HepG2 (cell line): Measurements from ENCODE around the gene RPS6KA3. TPM values are rescaled to one million over a fixed set of nuclear protein-coding genes. Genes with fewer than 3 reads are reported as not detected.
A peak's percentile ranks its signal among the peaks of the same experiment; 100 is the strongest.

Experiments used
- ARNT2 ChIP-seq: sonication (generic); formaldehyde crosslinking; IDR thresholded peaks from 2 replicates; pipeline ENCODE4 v1.8.0; 2022; ENCODE audit warnings: mild to moderate bottlenecking, low read depth, missing genetic modification reagents, moderate library complexity
- CEBPG ChIP-seq: IDR thresholded peaks from 2 replicates; pipeline ENCODE4 v1.6.1; 2016
- FOSL2 ChIP-seq: sonication (generic); formaldehyde crosslinking; IDR thresholded peaks from 2 replicates; pipeline ENCODE4 v1.4.0; 2020; ENCODE audit warnings: missing genetic modification reagents
- FOXO1 ChIP-seq: sonication (generic); formaldehyde crosslinking; IDR thresholded peaks from 2 replicates; pipeline ENCODE4 v1.4.0; 2020; ENCODE audit warnings: missing genetic modification reagents
- GATAD1 ChIP-seq: IDR thresholded peaks from 2 replicates; pipeline ENCODE4 v1.6.1; 2016; ENCODE audit warnings: missing genetic modification reagents, missing compliant biosample characterization
- HDAC1 ChIP-seq: sonication (generic); formaldehyde crosslinking; IDR thresholded peaks from 2 replicates; pipeline ENCODE4 v1.5.1; 2020; ENCODE audit warnings: mild to moderate bottlenecking, missing genetic modification reagents
- HMG20B ChIP-seq: conservative IDR thresholded peaks from 2 replicates; pipeline ENCODE4 v1.6.1; 2016; ENCODE audit warnings: missing genetic modification reagents, missing compliant biosample characterization
- HOXA7 ChIP-seq: sonication (generic); formaldehyde crosslinking; IDR thresholded peaks from 2 replicates; pipeline ENCODE4 v1.8.1; 2022; ENCODE audit warnings: mild to moderate bottlenecking, missing genetic modification reagents, moderate library complexity
- JARID2 ChIP-seq: sonication (generic); formaldehyde crosslinking; IDR thresholded peaks from 2 replicates; pipeline ENCODE4 v1.8.1; 2023; ENCODE audit warnings: missing genetic modification reagents, inconsistent platforms; ENCODE audit not compliant: insufficient replicate concordance
- KMT2B ChIP-seq: IDR thresholded peaks from 2 replicates; pipeline ENCODE4 v1.6.1; 2016; ENCODE audit warnings: missing genetic modification reagents, missing compliant biosample characterization
- MED13 ChIP-seq: sonication (generic); formaldehyde crosslinking; IDR thresholded peaks from 2 replicates; pipeline ENCODE4 v1.5.0; 2020; ENCODE audit warnings: missing genetic modification reagents
- MXD4 ChIP-seq: IDR thresholded peaks from 2 replicates; pipeline ENCODE4 v1.6.1; 2016; ENCODE audit warnings: mild to moderate bottlenecking, missing biosample characterization, missing genetic modification reagents
- NFRKB ChIP-seq: fragments of 450-650 bp; IDR thresholded peaks from 2 replicates; pipeline ENCODE4 v1.6.1; 2017
- NR2C2 ChIP-seq: sonication (generic); formaldehyde crosslinking; IDR thresholded peaks from 2 replicates; pipeline ENCODE4 v1.4.0; 2020; ENCODE audit warnings: missing genetic modification reagents, mild to moderate bottlenecking, moderate library complexity, borderline replicate concordance
- PHF5A ChIP-seq: IDR thresholded peaks from one replicate; pipeline ENCODE4 v1.6.1; 2018; ENCODE audit warnings: low read depth, missing genetic modification reagents; ENCODE audit not compliant: unreplicated experiment
- RARA ChIP-seq: IDR thresholded peaks from 2 replicates; pipeline ENCODE4 v1.6.1; 2016; ENCODE audit warnings: missing genetic modification reagents, missing compliant biosample characterization
- RBM22 ChIP-seq: fragments of 200-400 bp; formaldehyde crosslinking; optimal IDR thresholded peaks from 2 replicates; pipeline ENCODE3; 2017; ENCODE audit warnings: mild to moderate bottlenecking, low read length, moderate library complexity
- SIX1 ChIP-seq: sonication (generic); formaldehyde crosslinking; IDR thresholded peaks from 2 replicates; pipeline ENCODE4 v1.4.0; 2020; ENCODE audit warnings: missing genetic modification reagents, borderline replicate concordance
- SMAD9 ChIP-seq: sonication (generic); formaldehyde crosslinking; IDR thresholded peaks from 2 replicates; pipeline ENCODE4 v1.5.1; 2020; ENCODE audit warnings: mild to moderate bottlenecking, missing genetic modification reagents
- SOX13 ChIP-seq, 3 experiments: fragments of 450-650 bp in 1 of 3; sonication (generic) in 1 of 3; formaldehyde crosslinking in 1 of 3; IDR thresholded peaks in 2 of 3; conservative IDR thresholded peaks in 1 of 3; 2 replicates each; pipeline versions ENCODE4 v1.5.0 to v1.6.1; 2016 to 2020; ENCODE audit warnings: antibody characterized with exemption in 1 of 3, mild to moderate bottlenecking in 1 of 3, missing compliant biosample characterization in 1 of 3, missing genetic modification reagents in 1 of 3, moderate library complexity in 1 of 3
- ZBTB1 ChIP-seq: sonication (generic); formaldehyde crosslinking; IDR thresholded peaks from 2 replicates; pipeline ENCODE4 v1.4.0; 2020; ENCODE audit warnings: missing genetic modification reagents, borderline replicate concordance
- ZNF292 ChIP-seq: sonication (generic); formaldehyde crosslinking; IDR thresholded peaks from 2 replicates; pipeline ENCODE4 v1.8.1; 2022; ENCODE audit warnings: mild to moderate bottlenecking, low read depth, missing genetic modification reagents, borderline replicate concordance
- ZNF547 ChIP-seq: sonication (generic); formaldehyde crosslinking; IDR thresholded peaks from 2 replicates; pipeline ENCODE4 v1.5.1; 2020; ENCODE audit warnings: mild to moderate bottlenecking, missing genetic modification reagents
- polyA plus RNA-seq, 8 experiments: library from polyadenylated mRNA; depleted of rRNA in 3 of 8; stranded (reverse) in 7 of 8; unstranded in 1 of 8; fragments of >200 nt; fragmentation: Illumina TruSeq in 4 of 8; extraction: Trizol in 4 of 8; gene quantifications; 2 replicates each; pipeline versions ENCODE4 v1.2.1 to v1.2.3, GENCODE V29; 2011 to 2016; ENCODE audit warnings: low read depth in 4 of 8, missing spikeins in 1 of 8, mixed read lengths in 1 of 8; ENCODE audit not compliant: insufficient read depth in 1 of 8
- total RNA-seq, 5 experiments: library from RNA; depleted of rRNA; stranded (reverse); fragments of >200 nt; fragmentation: Illumina TruSeq; extraction: Trizol; gene quantifications; 2 replicates each; pipeline ENCODE4 v1.2.3, GENCODE V29; 2016; ENCODE audit warnings: low read depth in 1 of 5
- TF ChIP-seq, protein P1 (sequence below): sonication (generic); formaldehyde crosslinking; IDR thresholded peaks from 2 replicates; pipeline ENCODE4 v1.4.0; 2020; ENCODE audit warnings: missing genetic modification reagents
- TF ChIP-seq, protein P2 (sequence below): sonication (generic); formaldehyde crosslinking; IDR thresholded peaks from 2 replicates; pipeline ENCODE4 v1.5.0; 2020; ENCODE audit warnings: missing genetic modification reagents, mild to moderate bottlenecking, borderline replicate concordance
- TF ChIP-seq, protein P3 (sequence below): sonication (generic); formaldehyde crosslinking; IDR thresholded peaks from 2 replicates; pipeline ENCODE4; 2020; ENCODE audit warnings: missing genetic modification reagents, mild to moderate bottlenecking, borderline replicate concordance
- TF ChIP-seq, protein P4 (sequence below): sonication (generic); formaldehyde crosslinking; IDR thresholded peaks from 2 replicates; pipeline ENCODE4 v1.4.0; 2020; ENCODE audit warnings: missing genetic modification reagents

RPS6KA3 gene
- total and polyA plus RNA-seq, 2 of the 13 experiments (the other 11 are each of a cell fraction or from before 2014, with no cell fraction given), result 314 to 357 TPM

DNA sequence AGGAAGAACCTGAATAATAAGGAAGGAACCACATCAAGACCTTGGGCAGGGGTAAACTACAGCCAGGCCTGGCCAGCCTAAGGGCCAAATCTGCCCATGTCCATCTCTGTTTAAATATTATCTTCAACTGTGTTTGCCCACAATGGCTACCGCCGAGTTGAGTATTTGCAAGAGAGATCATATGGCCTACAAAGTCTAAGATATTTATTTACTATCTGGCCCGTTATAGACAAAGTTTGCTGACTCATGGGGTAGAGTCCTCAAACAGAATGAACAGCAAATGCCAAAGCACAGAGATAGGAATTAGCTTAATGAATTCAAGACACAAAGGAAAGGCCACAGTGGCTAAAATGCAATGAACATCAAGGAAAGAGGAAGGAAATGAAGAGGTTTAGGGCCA is 44.8 kb downstream of the RPS6KA3 start (continued):
- TF ChIP-seq ARNT2 (CRISPR knock-in tag) (no peak), HMG20B (CRISPR knock-in tag) (no peak), SMAD9 (CRISPR knock-in tag) (no peak), ZBTB1 (CRISPR knock-in tag) (no peak), RARA (CRISPR knock-in tag) (peak; percentile 22; the same call in 1 of the 2 replicates), JARID2 (no peak), FOXO1 (CRISPR knock-in tag) (peak; percentile 36; the same call in 1 of the 2 replicates), ZNF292 (CRISPR knock-in tag) (no peak), SIX1 (CRISPR knock-in tag) (peak; percentile 21; the same call in 1 of the 2 replicates), NR2C2 (CRISPR knock-in tag) (no peak), SOX13 (IDR thresholded peaks at IDR 0.05) (no peak), SOX13 (CRISPR knock-in tag; conservative IDR thresholded peaks at IDR 0.05 in 1 of 2, IDR thresholded peaks at IDR 0.05 in 1 of 2) (peak in 1 of 2 experiments; percentile 62; a peak in 1 of 4 replicates), ZNF547 (CRISPR knock-in tag) (no peak), PHF5A (no peak), HDAC1 (CRISPR knock-in tag) (peak; percentile 68), KMT2B (no peak), MXD4 (CRISPR knock-in tag) (no peak), NFRKB (no peak), RBM22 (peak; percentile 53), HOXA7 (CRISPR knock-in tag) (no peak), FOSL2 (CRISPR knock-in tag) (peak; percentile 73), CEBPG (CRISPR knock-in tag) (no peak), MED13 (CRISPR knock-in tag) (no peak), GATAD1 (CRISPR knock-in tag) (0 out of 2 replicates have a peak, but pooled peaks have one; percentile 23)
- TF ChIP-seq, protein P1, sequence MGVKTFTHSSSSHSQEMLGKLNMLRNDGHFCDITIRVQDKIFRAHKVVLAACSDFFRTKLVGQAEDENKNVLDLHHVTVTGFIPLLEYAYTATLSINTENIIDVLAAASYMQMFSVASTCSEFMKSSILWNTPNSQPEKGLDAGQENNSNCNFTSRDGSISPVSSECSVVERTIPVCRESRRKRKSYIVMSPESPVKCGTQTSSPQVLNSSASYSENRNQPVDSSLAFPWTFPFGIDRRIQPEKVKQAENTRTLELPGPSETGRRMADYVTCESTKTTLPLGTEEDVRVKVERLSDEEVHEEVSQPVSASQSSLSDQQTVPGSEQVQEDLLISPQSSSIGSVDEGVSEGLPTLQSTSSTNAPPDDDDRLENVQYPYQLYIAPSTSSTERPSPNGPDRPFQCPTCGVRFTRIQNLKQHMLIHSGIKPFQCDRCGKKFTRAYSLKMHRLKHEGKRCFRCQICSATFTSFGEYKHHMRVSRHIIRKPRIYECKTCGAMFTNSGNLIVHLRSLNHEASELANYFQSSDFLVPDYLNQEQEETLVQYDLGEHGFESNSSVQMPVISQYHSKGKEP (CRISPR knock-in tag), result no peak
- TF ChIP-seq, protein P2, sequence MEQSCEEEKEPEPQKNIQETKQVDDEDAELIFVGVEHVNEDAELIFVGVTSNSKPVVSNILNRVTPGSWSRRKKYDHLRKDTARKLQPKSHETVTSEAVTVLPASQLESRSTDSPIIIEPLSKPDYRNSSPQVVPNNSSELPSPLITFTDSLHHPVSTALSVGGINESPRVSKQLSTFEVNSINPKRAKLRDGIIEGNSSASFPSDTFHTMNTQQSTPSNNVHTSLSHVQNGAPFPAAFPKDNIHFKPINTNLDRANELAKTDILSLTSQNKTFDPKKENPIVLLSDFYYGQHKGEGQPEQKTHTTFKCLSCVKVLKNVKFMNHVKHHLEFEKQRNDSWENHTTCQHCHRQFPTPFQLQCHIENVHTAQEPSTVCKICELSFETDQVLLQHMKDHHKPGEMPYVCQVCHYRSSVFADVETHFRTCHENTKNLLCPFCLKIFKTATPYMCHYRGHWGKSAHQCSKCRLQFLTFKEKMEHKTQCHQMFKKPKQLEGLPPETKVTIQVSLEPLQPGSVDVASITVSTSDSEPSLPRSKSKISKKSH (CRISPR knock-in tag), result no peak
- TF ChIP-seq, protein P3, sequence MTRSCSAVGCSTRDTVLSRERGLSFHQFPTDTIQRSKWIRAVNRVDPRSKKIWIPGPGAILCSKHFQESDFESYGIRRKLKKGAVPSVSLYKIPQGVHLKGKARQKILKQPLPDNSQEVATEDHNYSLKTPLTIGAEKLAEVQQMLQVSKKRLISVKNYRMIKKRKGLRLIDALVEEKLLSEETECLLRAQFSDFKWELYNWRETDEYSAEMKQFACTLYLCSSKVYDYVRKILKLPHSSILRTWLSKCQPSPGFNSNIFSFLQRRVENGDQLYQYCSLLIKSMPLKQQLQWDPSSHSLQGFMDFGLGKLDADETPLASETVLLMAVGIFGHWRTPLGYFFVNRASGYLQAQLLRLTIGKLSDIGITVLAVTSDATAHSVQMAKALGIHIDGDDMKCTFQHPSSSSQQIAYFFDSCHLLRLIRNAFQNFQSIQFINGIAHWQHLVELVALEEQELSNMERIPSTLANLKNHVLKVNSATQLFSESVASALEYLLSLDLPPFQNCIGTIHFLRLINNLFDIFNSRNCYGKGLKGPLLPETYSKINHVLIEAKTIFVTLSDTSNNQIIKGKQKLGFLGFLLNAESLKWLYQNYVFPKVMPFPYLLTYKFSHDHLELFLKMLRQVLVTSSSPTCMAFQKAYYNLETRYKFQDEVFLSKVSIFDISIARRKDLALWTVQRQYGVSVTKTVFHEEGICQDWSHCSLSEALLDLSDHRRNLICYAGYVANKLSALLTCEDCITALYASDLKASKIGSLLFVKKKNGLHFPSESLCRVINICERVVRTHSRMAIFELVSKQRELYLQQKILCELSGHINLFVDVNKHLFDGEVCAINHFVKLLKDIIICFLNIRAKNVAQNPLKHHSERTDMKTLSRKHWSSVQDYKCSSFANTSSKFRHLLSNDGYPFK, result no peak
- TF ChIP-seq, protein P4, sequence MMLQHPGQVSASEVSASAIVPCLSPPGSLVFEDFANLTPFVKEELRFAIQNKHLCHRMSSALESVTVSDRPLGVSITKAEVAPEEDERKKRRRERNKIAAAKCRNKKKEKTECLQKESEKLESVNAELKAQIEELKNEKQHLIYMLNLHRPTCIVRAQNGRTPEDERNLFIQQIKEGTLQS (CRISPR knock-in tag), result no peak
